Fibroblast of skin of abdomen (primary cell): Measurements from ENCODE around the gene TLCD2.
"Not testable (repeated sequence)": the region's sequence is repeated elsewhere in the genome, so short reads cannot be mapped to it uniquely, and the experiment has no call there.

Experiments used
- DNase-seq: peaks from one replicate; pipeline ENCODE4 v3.0.0-alpha.2; 2013

TLCD2 gene

GRCh38 chr17:1716076-1716911, 6.1 kb upstream of the TLCD2 start:
- DNase-seq: peak; percentile 100

- no peak for DNase-seq
Observed at GRCh38 chr17:1715803-1716075, 5.6 kb upstream of the TLCD2 start.

- DNase-seq: peak; percentile 92
Observed at GRCh38 chr17:1714980-1715802, 5.0 kb upstream of the TLCD2 start.

- DNase-seq: peak; percentile 99
Observed at GRCh38 chr17:1714427-1714979, 4.3 kb upstream of the TLCD2 start.

- peak; percentile 39 for DNase-seq
Observed at GRCh38 chr17:1713878-1714426, 3.8 kb upstream of the TLCD2 start.

GRCh38 chr17:1713160-1713877, 3.1 kb upstream of the TLCD2 start:
- DNase-seq: no peak

- no peak for DNase-seq
Observed at GRCh38 chr17:1712271-1712670, 2.1 kb upstream of the TLCD2 start.

- no peak for DNase-seq
Observed at GRCh38 chr17:1711804-1712203, 1.6 kb upstream of the TLCD2 start.

- peak; percentile 43 for DNase-seq
Observed at GRCh38 chr17:1710807-1711553, 803 bp upstream of the TLCD2 start.

GRCh38 chr17:1709403-1709951, 700 bp downstream of the TLCD2 start:
- no peak for DNase-seq

GRCh38 chr17:1708791-1709346, 1.3 kb downstream of the TLCD2 start:
- DNase-seq: not testable (repeated sequence)

GRCh38 chr17:1707107-1707506, 3.1 kb downstream of the TLCD2 start:
- no peak for DNase-seq

- DNase-seq: no peak
Observed at GRCh38 chr17:1705004-1705403, 5.2 kb downstream of the TLCD2 start.

GRCh38 chr17:1703063-1703462, 7.1 kb downstream of the TLCD2 start:
- no peak for DNase-seq

GRCh38 chr17:1699891-1700290, 10.3 kb downstream of the TLCD2 start:
- not testable (repeated sequence) for DNase-seq

GRCh38 chr17:1697681-1698080, 12.5 kb downstream of the TLCD2 start:
- DNase-seq: no peak

- DNase-seq: no peak
Observed at GRCh38 chr17:1695365-1695764, 14.8 kb downstream of the TLCD2 start.

- DNase-seq: peak; percentile 19
Observed at GRCh38 chr17:1693339-1693738, 16.8 kb downstream of the TLCD2 start.

- DNase-seq: no peak
Observed at GRCh38 chr17:1690544-1691221, 19.5 kb downstream of the TLCD2 start.

GRCh38 chr17:1688405-1688804, 21.8 kb downstream of the TLCD2 start:
- DNase-seq: not testable (repeated sequence)

- DNase-seq: no peak
Observed at GRCh38 chr17:1686086-1686485, 24.1 kb downstream of the TLCD2 start.
